ENCODE measurements around the gene ATP1B1.
"Not testable (repeated sequence)": the region's sequence is repeated elsewhere in the genome, so short reads cannot be mapped to it uniquely, and the experiment has no call there.

ATP1B1 gene

DNA sequence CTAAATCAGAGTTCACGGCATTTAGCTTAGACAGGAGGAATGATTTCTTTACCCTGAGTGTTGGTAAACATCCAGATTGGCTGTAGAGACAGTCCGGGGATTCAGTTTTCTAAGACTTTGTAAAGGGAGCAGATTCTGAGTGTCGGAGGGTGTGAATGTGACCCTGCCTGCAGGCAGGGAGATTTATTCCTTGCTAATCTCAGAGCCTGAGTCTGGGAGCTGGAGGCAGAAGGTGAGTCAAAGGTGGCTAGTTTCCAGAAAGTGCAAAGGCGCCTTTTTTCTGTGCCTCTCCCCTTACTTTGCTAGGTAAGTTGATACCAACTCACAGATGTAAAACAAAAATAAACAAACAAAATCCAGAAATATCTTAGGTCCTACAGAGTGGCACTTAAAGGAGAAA lies 11.7 kb downstream of the ATP1B1 start:
- DNase-seq: no peak

DNA sequence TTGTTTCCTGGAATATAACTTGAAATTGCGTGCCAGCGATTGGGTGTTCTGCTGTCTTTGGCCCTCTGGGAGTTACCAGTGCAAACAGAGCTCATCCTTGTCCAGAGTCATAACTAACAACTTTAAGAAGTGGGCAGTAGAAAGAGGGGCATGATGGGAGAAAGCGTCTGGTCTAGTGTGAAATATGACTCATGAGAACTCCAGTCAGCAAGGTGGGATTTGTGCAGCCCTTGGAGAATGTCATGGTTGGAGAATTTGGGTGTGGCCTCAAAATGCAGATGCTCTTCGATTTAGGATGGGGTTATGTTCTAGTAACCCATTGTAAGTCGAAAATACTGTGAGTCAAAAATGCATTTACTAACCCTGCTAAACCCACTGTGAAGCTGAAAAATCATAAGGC lies 12.9 kb downstream of the ATP1B1 start:
- DNase-seq: no peak

- DNase-seq: no peak
Observed at GRCh38 chr1:169120066-169120465, 13.6 kb downstream of the ATP1B1 start.

- DNase-seq: no peak
Observed at GRCh38 chr1:169121146-169121923, 14.8 kb downstream of the ATP1B1 start.

GRCh38 chr1:169122976-169123375 lies 16.5 kb downstream of the ATP1B1 start:
- no peak for DNase-seq

GRCh38 chr1:169124459-169124858 lies 18.0 kb downstream of the ATP1B1 start:
- DNase-seq: no peak

GRCh38 chr1:169125597-169125996 lies 19.1 kb downstream of the ATP1B1 start:
- DNase-seq: not testable (repeated sequence)

DNA sequence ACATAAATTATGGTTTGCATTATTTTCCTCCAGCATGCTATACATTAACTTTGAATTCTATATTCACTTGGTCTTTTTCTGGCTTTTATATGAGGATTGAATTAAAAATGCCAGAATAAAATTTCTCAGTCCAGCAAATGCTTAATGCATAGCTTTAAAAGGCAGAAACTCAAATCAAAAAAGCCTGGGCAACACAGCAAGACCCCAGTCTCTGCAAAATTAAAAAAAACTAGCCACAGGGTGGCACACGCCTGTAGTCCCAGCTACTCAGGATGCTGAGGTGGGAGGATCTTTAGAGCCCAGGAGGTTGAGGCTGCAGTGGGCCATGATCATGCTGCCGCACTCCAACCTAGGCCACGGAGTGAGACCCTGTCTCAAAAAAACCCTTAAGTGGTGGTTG lies 19.8 kb downstream of the ATP1B1 start:
- no peak for DNase-seq

DNA sequence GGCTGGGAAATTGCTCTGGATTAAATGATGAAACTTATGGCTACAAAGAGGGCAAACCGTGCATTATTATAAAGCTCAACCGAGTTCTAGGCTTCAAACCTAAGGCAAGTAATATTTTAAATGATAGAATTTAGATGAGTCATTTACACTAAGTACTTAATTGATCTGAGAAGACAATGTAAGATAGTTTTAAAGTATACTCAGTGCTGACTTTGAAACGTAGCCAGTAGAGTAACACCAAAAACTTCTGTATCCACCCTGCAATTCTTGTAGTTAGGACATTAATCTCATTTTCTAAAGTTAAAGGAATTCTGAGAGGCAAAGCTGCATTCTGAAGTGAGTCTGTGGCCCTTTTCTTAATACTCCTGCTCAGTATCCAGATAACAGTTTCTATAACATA lies 20.8 kb downstream of the ATP1B1 start:
- DNase-seq: no peak

GRCh38 chr1:169128562-169128961 lies 22.1 kb downstream of the ATP1B1 start:
- no peak for DNase-seq

DNA sequence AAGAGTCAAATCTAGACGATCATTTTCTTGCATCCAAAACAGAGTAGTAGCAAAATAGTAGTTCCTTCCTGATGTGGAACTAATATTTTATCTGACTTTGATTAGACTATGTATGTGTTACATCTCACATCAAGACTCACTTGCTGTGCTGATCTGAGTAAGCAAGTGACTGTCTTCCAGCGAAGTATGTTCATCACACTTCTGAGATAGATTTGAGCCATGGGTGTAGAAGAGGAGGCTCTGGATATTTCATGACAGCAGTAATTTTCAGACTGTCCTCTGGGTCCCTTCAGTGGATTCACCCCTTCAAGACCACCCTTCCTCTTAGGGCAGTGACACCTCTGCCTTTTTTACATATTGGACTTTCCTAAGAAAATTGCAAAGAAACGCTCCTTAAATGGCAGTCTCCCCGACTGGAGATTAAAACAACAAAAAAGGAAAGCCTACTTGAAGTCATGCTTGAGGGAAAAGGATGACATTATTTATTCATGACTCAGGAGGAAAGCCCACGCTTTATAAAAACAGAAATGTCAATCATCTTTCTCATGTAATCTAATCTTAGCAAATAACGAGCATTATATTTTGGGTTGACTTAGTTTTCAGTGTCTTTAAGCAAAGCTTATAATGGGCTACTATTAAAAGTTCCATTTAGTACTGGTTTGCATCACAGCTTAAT lies 22.8 kb downstream of the ATP1B1 start:
- no peak for DNase-seq

GRCh38 chr1:169130683-169131082 lies 24.2 kb downstream of the ATP1B1 start:
- DNase-seq: no peak

DNA sequence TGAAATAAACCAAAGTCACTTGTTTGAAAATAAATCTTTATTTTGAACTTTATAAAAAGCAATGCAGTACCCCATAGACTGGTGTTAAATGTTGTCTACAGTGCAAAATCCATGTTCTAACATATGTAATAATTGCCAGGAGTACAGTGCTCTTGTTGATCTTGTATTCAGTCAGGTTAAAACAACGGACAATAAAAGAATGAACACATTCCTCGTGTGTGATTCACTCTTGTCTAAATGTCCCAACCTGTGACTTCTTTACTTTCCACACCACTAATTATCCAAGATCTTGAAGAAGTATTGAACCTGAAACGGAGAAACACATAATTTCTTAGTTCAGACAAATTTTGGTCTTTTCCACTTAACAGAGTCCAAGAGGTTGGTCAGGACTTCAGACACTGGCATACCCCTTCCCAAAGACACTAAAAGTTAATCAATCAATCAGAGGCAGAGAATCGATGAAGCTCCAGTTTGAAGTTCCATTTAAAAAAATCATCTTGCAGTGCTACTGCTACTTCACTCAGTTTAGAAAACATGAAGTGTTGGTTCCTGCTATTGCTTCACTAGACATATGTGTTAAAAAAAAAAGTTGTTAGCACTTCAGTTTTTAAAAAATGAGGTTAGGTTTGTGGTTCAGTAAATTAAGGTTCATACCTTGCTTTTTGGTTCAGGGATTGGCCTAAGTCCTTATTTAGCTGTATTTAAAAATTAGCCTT lies 26.2 kb downstream of the ATP1B1 start:
- no peak for DNase-seq

DNA sequence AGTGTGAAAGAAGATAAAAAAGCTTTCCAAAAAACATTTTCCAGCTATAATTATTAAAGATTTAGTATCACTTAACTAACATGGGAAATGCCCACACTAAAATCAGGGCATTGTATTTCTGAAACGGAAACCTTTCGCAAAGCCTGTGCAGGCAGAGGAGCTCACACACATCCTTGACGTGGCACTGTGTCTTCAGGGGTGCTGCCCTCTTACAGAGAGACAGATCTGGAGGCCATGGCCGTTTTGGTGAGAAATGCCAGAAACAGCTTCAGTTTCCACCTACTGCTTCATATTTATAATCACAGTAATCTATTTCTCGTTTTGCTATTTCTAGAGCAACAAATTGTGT lies 26.7 kb downstream of the ATP1B1 start:
- DNase-seq: no peak

DNA sequence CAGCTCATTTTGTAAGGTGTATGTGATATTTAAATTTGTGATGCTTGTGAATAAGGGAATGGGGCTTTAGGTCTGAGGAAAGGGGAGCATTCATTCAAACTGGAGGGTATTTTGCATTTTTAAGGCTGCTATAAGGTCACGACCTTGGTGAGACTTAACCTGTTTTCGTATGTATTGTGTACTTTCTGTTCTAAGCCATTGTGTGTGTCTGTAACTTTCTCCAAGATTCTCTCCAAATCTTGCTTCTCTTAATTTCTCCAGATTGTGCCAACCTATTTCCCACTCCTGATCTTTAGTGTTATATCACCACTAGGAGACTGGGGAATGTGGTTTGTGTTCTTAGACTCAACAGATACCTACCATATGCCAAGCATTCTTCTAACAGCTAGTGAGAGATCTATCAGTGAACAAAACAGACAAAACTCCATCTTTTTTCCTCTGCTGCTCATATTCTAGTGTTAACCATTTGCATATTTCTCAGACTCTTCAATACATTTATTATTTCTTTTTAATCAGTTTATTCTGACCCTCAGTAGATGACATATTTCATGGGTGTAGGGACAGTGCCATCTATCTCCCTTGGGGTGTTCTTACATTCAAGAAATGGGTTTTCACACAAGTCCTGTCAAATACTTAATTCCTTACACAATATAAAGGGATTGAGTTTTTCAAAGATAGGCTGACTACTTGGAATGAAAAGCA lies 27.5 kb downstream of the ATP1B1 start:
- DNase-seq: no peak

DNA sequence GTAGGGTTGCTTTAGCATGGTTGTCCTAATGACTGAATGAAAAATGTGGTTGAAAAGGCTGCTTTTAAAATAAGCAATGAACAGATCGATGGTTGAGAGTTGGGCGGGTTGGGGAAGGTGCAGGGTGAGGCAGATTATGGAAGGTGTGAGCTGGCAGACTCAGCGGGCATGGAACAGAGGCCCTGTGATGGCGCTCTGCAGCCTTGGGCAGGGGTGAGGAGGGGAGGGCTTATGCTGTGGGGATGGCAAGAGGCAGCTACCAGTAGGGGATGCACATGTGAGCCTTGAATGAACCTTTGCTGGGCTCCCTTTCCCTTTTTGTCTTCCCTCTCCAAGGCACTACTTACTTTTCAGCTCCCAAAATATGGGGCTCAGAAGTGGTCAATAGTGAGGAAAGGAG lies 30.9 kb downstream of the ATP1B1 start:
- DNase-seq: no peak

DNA sequence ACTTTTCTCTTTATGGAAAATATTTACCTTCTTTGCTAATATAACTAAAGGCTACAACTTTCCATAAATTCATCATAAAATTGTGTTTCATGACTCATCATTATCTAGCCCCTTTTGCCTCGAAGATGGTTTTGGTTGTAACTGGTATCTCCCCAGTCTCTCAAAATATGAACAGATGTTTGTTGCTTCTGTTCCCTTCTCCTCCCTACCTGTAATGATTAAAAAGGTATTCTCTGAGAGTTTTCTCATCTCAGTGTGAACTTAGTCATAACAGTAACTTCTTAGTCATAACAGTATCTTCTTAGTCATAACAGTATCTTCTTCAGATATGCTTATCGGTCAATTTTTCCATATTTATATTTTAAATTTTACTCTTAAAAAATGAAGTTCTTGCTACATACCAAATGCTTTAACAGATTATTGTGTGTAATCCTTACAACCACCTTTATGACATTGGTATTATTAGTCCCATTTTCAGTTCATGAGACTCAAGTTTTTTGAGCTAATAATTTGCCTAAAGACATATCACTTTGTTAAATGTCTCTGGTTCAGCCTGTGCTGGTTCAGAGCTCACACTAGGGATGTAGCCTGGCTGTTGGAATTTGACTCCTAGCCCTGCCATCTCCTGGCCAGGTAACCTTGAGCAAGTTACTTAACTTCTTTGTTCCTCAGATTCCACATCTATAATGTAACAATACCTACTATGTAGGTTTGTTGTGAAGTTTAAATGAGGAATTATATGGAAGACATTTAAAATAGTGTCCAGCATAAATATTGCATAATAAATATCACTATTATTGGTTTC lies 32.6 kb downstream of the ATP1B1 start:
- DNase-seq: no peak

GRCh38 chr1:169141356-169141755 lies 34.9 kb downstream of the ATP1B1 start:
- no peak for DNase-seq

DNA sequence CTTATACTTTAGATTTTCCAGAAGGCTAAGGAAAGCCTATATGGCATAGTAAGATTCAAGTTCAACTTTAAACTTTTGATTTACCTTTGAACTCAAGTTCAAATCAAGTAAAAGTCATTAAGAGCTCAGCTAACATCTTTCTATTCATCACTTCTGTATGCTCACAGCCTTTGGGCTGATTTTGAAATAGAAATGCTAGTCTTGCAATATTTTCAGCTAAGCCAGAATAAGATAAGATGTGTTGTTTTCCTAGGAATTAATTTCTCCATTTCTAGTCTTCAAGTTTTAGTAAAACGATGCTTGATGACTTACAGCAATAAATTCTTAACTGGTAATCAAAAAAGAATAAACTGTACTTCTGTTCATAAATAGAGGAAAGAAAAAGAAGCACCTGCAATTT lies 35.6 kb downstream of the ATP1B1 start:
- DNase-seq: no peak

- no peak for DNase-seq
Observed at GRCh38 chr1:169143346-169143745, 36.9 kb downstream of the ATP1B1 start.

GRCh38 chr1:169143984-169144383 lies 37.5 kb downstream of the ATP1B1 start:
- no peak for DNase-seq

GRCh38 chr1:169144941-169145626 lies 38.6 kb downstream of the ATP1B1 start:
- no peak for DNase-seq

All from stimulated activated CD4-positive, alpha-beta T cell treated with anti-CD3 and anti-CD28 coated beads, Interleukin-4, amount 100 ng/mL, for 24 hours (primary cell).